ENCODE results near the gene MEIKIN. TPM values are rescaled to one million over a fixed set of nuclear protein-coding genes. Genes with fewer than 3 reads are reported as not detected.

Gene MEIKIN
- total RNA-seq, 1 donor from 2014 or later = not detected

DNA sequence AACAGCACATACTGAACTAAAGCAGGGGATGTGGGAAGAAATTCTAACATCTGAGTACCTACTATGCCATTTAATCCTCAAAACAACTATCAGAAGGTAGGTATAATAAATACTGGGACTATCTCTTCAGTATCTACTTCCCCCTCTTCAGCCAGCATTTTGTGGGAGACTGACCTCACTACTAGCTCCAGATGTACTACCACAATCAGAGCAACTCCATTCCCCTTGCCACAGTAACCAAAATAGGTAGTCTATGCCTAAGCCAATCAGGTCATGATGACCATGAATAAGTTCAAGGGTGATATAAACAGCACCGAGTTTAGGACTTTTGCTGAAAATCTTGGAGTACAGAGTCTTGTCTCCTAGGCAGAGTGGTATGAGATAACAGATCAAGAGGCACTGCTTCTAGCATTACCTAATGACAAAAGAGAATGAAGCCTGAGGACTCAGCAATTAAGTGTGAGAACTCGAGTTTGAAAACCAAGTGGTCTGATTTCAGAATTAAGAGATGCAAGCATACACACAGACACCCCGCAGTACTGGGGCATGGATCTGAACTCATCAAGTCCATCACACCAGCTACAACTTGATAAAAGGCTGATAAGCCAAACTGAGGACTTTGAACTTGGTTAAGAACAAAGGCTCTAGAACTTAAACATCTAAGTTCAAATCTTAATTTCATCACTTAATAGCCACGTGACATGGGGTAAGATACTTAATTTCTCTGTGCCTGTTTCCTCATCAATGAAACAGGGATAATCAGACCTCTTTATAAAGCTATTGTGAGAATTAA lies 158.4 kb downstream of the MEIKIN start:
- Histone ChIP-seq H3K27ac (no peak overlapping the region), H3K4me3 (no peak overlapping the region), H3K9ac (no peak overlapping the region), H4K20me1 (ENCODE audit: low read depth) (peaks cover 65% of the 10 kb centered on the region), H2AFZ (replicated peaks) (no peak overlapping the region), H3K4me1 (peaks cover 15% of the 10 kb centered on the region), H3F3A (ENCODE audit: low read depth) (no peaks in the 10 kb centered on the region), H3K9me3 (ENCODE audit: low read depth) (no peaks in the 10 kb centered on the region), H3K79me2 (ENCODE audit: low read depth) (peaks cover 96% of the 10 kb centered on the region), H3K36me3 (no peaks in the 10 kb centered on the region), H3K4me2 (no peak overlapping the region), H3K27me3 (no peaks in the 10 kb centered on the region)
- Mint-ChIP-seq H3K36me3 (peaks cover 21% of the 10 kb centered on the region), H3K4me3 (no peak overlapping the region), H3K4me1 (peaks cover 2% of the 10 kb centered on the region), H3K9me3 (peaks cover 11% of the 10 kb centered on the region), H3K27ac (no peak overlapping the region), H3K27me3 (ENCODE audit: insufficient read depth, low read depth) (no peaks in the 10 kb centered on the region)
- TF ChIP-seq EZH2phosphoT487 (IDR thresholded peaks at IDR 0.05) = no peak
- no peak for TF ChIP-seq EZH2 (IDR thresholded peaks at IDR 0.05)
- TF ChIP-seq, protein P1, sequence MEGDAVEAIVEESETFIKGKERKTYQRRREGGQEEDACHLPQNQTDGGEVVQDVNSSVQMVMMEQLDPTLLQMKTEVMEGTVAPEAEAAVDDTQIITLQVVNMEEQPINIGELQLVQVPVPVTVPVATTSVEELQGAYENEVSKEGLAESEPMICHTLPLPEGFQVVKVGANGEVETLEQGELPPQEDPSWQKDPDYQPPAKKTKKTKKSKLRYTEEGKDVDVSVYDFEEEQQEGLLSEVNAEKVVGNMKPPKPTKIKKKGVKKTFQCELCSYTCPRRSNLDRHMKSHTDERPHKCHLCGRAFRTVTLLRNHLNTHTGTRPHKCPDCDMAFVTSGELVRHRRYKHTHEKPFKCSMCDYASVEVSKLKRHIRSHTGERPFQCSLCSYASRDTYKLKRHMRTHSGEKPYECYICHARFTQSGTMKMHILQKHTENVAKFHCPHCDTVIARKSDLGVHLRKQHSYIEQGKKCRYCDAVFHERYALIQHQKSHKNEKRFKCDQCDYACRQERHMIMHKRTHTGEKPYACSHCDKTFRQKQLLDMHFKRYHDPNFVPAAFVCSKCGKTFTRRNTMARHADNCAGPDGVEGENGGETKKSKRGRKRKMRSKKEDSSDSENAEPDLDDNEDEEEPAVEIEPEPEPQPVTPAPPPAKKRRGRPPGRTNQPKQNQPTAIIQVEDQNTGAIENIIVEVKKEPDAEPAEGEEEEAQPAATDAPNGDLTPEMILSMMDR (IDR thresholded peaks at IDR 0.05) = no peak
- DNase-seq (ENCODE audit: low spot score) = no peak

DNA sequence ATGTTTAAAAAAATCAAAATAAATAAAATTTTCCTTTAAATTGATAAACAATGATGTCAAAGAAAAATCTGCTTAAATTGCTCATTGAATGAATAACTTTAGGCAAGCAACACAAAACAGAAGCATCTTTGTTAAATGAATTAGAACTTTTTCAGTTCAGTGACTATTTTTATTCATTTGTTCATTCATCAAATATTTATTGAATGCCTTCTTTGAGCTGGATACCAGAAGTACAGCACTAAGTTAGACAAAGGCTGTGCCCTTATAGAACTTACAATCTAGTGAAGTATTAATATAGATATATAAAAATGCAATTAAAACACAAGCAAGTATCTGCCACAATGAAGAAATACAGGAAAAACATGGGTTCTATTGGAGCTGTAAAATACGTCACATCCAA lies 159.4 kb downstream of the MEIKIN start:
- Mint-ChIP-seq H3K9me3 (peaks cover 17% of the 10 kb centered on the region), H3K27me3 (ENCODE audit: insufficient read depth, low read depth) (no peaks in the 10 kb centered on the region), H3K27ac (no peak overlapping the region), H3K4me3 (no peak overlapping the region), H3K36me3 (peaks cover 28% of the 10 kb centered on the region), H3K4me1 (peaks cover 2% of the 10 kb centered on the region)
- H4K20me1 ChIP-seq (ENCODE audit: low read depth) = peaks cover 55% of the 10 kb centered on the region
- H3K36me3 ChIP-seq = no peaks in the 10 kb centered on the region
- no peaks in the 10 kb centered on the region for H3F3A ChIP-seq (ENCODE audit: low read depth)
- no peak overlapping the region for H2AFZ ChIP-seq (replicated peaks)
- H3K9ac ChIP-seq = no peak overlapping the region
- no peaks in the 10 kb centered on the region for H3K9me3 ChIP-seq (ENCODE audit: low read depth)
- H3K4me2 ChIP-seq = no peak overlapping the region
- no peak overlapping the region for H3K4me3 ChIP-seq
- H3K27ac ChIP-seq = no peak overlapping the region
- peaks cover 96% of the 10 kb centered on the region for H3K79me2 ChIP-seq (ENCODE audit: low read depth)
- H3K27me3 ChIP-seq = no peaks in the 10 kb centered on the region
- H3K4me1 ChIP-seq = peaks cover 15% of the 10 kb centered on the region
- TF ChIP-seq EZH2phosphoT487 (IDR thresholded peaks at IDR 0.05) (no peak), EZH2 (IDR thresholded peaks at IDR 0.05) (no peak)
- TF ChIP-seq, protein P1 (IDR thresholded peaks at IDR 0.05) = no peak
- no peak for DNase-seq (ENCODE audit: low spot score)

DNA sequence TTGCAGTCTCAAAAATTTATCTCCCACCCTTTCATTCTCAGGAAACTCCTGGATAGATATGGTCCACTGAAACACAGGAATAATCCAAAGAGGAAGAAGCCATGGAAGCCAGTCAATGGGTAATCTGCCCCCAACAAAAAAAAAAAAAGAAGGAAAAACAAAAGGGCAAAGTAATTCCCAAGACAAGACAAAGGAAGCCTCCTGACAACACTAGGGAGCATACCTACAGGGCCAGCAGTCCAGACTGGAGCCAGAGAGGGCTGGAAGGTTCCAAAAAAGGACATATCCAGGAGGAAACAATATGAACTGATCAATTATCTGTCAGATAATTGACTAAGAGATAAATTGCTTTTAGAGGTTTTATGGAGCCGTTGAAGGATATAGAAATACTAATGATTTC lies 161.6 kb downstream of the MEIKIN start:
- H3K4me1 ChIP-seq = peaks cover 15% of the 10 kb centered on the region
- no peaks in the 10 kb centered on the region for H3F3A ChIP-seq (ENCODE audit: low read depth)
- Mint-ChIP-seq H3K4me3 (no peak overlapping the region), H3K36me3 (peaks cover 32% of the 10 kb centered on the region), H3K9me3 (peaks cover 20% of the 10 kb centered on the region), H3K4me1 (peaks cover 2% of the 10 kb centered on the region), H3K27ac (no peak overlapping the region), H3K27me3 (ENCODE audit: insufficient read depth, low read depth) (no peaks in the 10 kb centered on the region)
- peak; percentile 54 for DNase-seq (ENCODE audit: low spot score)
- H3K9me3 ChIP-seq (ENCODE audit: low read depth) = no peaks in the 10 kb centered on the region
- H3K4me2 ChIP-seq = peak overlapping the region; percentile 3
- H2AFZ ChIP-seq (replicated peaks) = no peak overlapping the region
- no peak overlapping the region for H3K9ac ChIP-seq
- peaks cover 37% of the 10 kb centered on the region for H4K20me1 ChIP-seq (ENCODE audit: low read depth)
- H3K27me3 ChIP-seq = no peaks in the 10 kb centered on the region
- H3K27ac ChIP-seq = no peak overlapping the region
- no peaks in the 10 kb centered on the region for H3K36me3 ChIP-seq
- TF ChIP-seq, protein P1 (IDR thresholded peaks at IDR 0.05) = no peak
- TF ChIP-seq EZH2phosphoT487 (IDR thresholded peaks at IDR 0.05) (no peak), EZH2 (IDR thresholded peaks at IDR 0.05) (no peak)
- no peak overlapping the region for H3K4me3 ChIP-seq
- peaks cover 96% of the 10 kb centered on the region for H3K79me2 ChIP-seq (ENCODE audit: low read depth)
